Glomerular endothelial cell (primary cell): ENCODE results near the gene ST7. TPM values are rescaled to one million over a fixed set of nuclear protein-coding genes. Genes with fewer than 3 reads are reported as not detected.
"Not testable (repeated sequence)": the region's sequence is repeated elsewhere in the genome, so short reads cannot be mapped to it uniquely, and the experiment has no call there.

Source experiments
- DNase-seq: peaks from one replicate; pipeline ENCODE4 v3.0.0-alpha.2; 2011; ENCODE audit warnings: low read depth, low spot score; ENCODE audit errors: extremely low read depth
- total RNA-seq: library from RNA; depleted of rRNA; stranded (reverse); fragments of >200 nt; gene quantifications from 2 replicates; pipeline ENCODE4 v1.2.3, GENCODE V29; 2015

ST7 gene
- total RNA-seq, 1 donor from 2014 or later: 24.4 TPM

DNA sequence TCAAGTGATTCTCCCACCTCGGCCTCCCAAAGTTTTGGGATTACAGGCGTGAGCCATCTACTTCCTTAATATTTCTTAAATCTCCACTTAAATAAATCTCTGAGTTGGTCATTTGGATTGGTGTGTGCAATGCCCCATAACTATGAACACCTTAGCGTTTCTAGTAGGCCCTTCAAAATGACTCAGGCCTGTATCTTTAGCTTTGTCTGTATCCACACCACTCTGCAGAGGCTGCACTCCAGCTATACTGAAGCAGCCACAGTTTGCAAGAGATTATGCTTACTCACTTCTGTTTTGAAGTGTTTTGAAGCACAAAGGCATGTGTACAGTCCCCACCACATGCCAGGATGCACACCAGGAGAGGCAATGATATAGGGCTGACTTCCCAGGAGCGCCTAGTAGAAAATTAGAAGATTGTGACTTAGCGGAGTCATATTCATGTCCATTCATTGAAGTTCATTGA is 2.4 kb upstream of the ST7 start:
- DNase-seq: no peak

DNA sequence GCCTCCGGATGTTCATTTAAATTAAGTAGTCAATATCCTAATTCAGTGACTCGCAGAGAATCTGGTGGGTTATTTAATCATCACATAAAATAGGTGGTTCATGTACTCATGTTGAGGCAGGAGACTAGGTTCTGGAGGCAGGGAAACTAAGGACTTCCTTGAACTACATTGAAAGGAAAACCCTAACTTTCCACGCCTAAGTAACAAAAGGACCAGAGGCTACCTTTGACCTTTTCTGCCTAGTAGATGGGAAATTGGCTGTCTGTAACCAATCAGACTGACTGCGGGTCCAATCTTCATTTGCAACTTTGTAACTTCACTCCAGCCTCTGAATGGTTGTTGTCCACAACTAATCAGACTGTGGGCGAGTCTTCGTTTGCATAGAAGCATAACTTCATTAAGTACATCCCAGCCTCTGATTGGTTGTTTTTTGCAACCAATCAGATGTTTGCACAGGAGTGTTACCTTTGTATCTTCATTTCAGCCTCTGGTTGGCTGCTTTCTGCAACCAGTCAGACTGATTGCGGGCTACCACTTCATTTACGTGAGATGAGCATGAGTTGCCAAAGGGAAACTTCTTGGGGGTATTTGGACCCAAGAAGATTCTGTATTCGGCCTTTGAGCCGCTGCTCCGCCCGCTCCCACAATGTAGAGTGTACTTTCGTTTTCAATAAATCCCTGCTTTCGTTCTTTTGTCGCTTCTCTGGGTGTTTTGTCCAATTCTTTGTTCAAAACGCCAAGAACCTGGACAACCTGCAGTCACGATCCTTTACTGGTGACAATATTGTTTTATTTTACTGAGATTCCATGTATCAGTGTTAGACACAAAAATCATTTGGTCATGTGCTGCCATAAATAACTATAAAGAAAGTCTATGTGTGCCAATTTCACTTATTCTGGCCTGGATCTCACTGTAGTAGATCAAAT is 1.7 kb upstream of the ST7 start:
- no peak for DNase-seq

DNA sequence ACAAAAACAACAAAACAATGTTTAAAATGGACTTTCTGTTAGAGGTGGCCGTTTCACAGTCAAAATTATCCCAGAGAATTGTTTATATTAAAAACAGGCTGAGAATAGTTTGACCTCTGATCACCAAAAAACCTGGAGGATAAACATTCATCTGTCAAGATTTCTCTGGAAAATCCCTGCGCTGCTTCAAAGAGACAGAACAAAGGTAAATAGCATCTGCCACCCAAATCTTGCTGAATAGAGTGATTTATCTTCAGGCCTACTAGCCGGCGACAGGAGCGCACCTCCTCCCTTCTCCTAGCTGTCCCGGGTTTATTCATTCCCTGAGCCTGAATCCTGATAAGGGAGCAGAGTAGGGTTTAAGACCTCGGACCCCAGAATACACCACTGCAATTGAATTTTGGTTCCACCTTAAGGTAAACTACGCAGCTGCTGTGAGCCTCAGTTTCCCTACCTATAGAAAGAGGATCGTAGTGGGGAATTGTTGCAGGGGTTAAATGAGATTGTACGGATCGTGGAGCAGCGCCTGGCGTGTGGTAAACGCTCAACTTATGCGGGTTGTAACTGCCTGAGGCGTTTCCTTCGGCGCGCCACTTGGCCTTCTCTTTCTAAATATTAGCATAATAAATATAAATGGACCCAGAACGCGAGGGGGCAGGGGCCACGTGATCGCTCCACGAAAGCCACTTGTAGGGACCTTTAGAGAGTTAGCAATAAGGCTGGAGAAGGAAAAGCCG is 498 bp upstream of the ST7 start:
- DNase-seq: no peak

GRCh38 chr7:116953906-116954838 is 871 bp downstream of the ST7 start:
- peak; percentile 66 for DNase-seq

DNA sequence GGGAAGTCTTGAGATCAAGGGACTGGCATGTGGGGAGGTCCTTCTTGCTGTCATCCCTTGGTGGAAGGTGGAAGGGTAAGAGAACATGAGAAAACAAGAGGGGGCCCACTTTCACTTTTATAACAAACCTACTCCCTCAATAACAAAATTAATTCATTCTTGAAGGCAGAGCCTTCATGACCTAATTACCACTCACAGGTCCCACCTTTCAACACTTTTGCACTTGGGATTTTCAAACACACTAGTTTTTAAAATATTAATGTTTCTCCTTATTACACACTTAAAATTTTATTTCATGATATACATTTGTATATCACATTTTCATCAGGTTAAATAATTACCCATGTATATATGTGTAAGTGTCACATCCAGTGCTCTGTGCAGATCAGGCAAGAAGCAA is 2.0 kb downstream of the ST7 start:
- DNase-seq: no peak

GRCh38 chr7:116955801-116956476 is 2.6 kb downstream of the ST7 start:
- DNase-seq: no peak

DNA sequence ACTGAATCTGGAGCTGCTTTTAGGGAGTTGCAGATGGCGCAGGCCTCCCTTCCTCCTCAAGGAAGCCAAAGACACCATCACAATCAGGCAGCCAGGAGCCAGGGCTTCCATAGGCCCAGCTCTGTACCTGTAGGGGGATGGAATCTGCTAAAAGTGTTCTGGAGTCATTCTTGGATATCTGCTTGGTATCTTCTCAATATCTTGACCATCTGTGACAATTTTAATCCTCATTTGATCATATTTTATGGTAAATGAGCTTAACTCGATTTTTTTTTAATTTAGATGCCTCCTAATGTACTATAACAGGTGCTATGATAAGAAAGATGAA is 3.1 kb downstream of the ST7 start:
- DNase-seq: no peak

- DNase-seq: no peak
Observed at GRCh38 chr7:116957874-116958273, 4.6 kb downstream of the ST7 start.

DNA sequence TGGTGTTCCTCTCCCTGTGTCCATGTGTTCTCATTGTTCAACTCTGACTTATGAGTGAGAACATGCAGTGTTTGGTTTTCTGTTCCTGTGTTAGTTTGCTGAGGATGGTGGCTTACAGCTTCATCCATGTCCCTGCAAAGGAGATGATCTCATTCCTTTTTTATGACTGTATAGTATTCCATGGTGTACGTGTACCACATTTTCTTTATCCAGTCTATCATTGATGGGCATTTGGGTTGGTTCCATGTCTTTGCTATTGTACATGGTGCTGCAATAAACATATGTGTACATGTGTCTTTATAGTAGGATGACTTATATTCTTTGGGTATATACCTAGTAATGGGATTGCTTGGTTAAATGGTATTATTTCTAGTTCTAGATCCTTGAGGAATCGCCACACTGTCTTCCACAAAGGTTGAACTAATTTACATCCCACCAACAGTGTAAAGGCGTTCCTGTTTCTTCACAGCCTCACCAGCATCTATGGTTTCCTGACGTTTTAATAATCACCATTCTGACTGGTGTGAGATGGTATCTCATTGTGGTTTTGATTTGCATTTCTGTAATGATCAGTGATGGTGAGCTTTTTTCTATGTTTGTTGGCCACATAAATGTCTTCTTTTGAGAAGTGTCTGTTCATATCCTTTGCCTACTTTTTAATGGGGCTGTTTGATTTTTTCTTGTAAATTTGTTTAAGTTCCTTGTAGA is 8.8 kb downstream of the ST7 start:
- not testable (repeated sequence) for DNase-seq

- DNase-seq: no peak
Observed at GRCh38 chr7:116963234-116963633, 9.9 kb downstream of the ST7 start.

DNA sequence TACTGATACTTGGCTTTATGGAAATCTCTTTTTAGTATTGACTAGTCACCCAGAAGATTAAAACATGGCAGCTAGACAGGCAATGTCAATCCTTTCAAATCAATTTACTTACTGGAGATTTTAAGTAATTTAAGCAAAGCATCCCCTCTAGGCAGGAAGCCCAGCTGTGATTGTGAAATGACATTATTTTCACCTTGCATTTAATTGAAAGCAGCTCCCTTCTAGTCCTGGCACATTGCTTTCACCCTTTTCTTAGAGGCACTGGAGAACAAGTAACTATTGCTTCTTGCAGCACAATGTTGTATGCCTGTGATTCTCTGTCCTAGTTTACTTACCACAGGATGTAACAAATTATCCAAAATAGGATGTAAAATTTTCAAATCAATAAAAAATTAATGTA is 13.3 kb downstream of the ST7 start:
- DNase-seq: no peak

GRCh38 chr7:116967254-116967922 is 14.1 kb downstream of the ST7 start:
- DNase-seq: no peak

- no peak for DNase-seq
Observed at GRCh38 chr7:116967983-116968382, 14.7 kb downstream of the ST7 start.

- no peak for DNase-seq
Observed at GRCh38 chr7:116968631-116969030, 15.3 kb downstream of the ST7 start.

- DNase-seq: no peak
Observed at GRCh38 chr7:116969371-116969902, 16.1 kb downstream of the ST7 start.

GRCh38 chr7:116970238-116970910 is 17.1 kb downstream of the ST7 start:
- no peak for DNase-seq

DNA sequence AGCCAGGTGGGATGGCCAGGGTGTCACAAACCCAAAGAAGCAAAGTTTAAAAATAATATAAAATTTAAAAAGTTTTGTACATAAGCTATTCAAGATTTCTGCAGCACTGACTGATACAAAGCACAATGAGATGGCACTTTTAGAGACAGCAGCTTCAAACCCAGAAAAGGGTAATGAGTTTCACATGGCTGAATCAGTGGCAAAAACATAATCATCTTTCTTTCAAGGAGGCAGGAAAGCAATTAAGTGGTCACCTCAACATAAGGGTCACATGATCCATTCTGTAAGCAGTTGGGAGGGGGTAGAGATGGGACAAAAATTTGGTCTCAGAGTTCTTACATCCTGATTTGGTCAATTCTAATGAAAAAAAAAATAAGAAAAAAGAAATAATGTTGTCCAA is 17.9 kb downstream of the ST7 start:
- not testable (repeated sequence) for DNase-seq

GRCh38 chr7:116971869-116972268 is 18.6 kb downstream of the ST7 start:
- DNase-seq: no peak
